NB4 (cell line): ENCODE data around the gene ARAP3.

Experiments
- CTCF ChIP-seq: IDR thresholded peaks from one replicate; pipeline ENCODE4 v1.5.1; 2012; ENCODE audit warnings: low read depth, low read length
- MYC ChIP-seq: IDR thresholded peaks from 2 replicates; pipeline ENCODE4 v1.6.1; 2011; ENCODE audit warnings: low read depth, low read length
- POLR2A ChIP-seq: IDR thresholded peaks from 2 replicates; pipeline ENCODE4 v1.6.1; 2011; ENCODE audit warnings: mild to moderate bottlenecking; ENCODE audit not compliant: insufficient read length; ENCODE audit errors: extremely low read depth

GRCh38 chr5:141654298-141654697 is 27.7 kb downstream of the ARAP3 start:
- no peak for TF ChIP-seq CTCF
- TF ChIP-seq POLR2A, result no peak
- no peak for TF ChIP-seq MYC
